Gastrocnemius medialis (tissue), 4 donors: ENCODE measurements around the gene CLCN3. TPM values are rescaled to one million over a fixed set of nuclear protein-coding genes. Genes with fewer than 3 reads are reported as not detected.
"Not testable (repeated sequence)": the region's sequence is repeated elsewhere in the genome, so short reads cannot be mapped to it uniquely, and the experiment has no call there.

Experiments used
- ATAC-seq, 2 donors: fragments of 150-250 bp; one replicate each; pipeline ENCODE4 v1.9.1; 2016
- DNase-seq, 2 donors: peaks; one replicate each; pipeline ENCODE4 v3.0.0-alpha.2; 2019
- H3K27ac ChIP-seq, 4 donors: fragments of 200-600 bp; sonication (generic); 1 replicate in 1 of 4; 2 replicates in 3 of 4; pipeline ENCODE4 v1.5.1; 2016 to 2018; ENCODE audit warnings: mild to moderate bottlenecking in 2 of 4, moderate library complexity in 1 of 4
- H3K27me3 ChIP-seq, 3 donors: fragments of 200-600 bp; sonication (generic) in 2 of 3; 1 replicate in 1 of 3; 2 replicates in 2 of 3; pipeline versions ENCODE4 v1.5.1 to v1.6.0; 2016 to 2019; ENCODE audit warnings: mild to moderate bottlenecking in 1 of 3, moderate library complexity in 1 of 3
- H3K36me3 ChIP-seq, 2 donors: fragments of 200-600 bp; sonication (generic) in 1 of 2; one replicate each; pipeline ENCODE4 v1.5.1; 2017 to 2018
- H3K4me1 ChIP-seq, 2 donors: fragments of 200-600 bp; sonication (generic) in 1 of 2; one replicate each; pipeline ENCODE4 v1.5.1; 2016 to 2017; ENCODE audit warnings: mild to moderate bottlenecking in 2 of 2
- H3K4me3 ChIP-seq, 4 donors: fragments of 200-600 bp; sonication (generic) in 3 of 4; 1 replicate in 1 of 4; 2 replicates in 3 of 4; pipeline ENCODE4 v1.5.1; 2016 to 2019; ENCODE audit warnings: mild to moderate bottlenecking in 2 of 4
- H3K9me3 ChIP-seq, 3 donors: fragments of 200-600 bp; sonication (generic) in 2 of 3; 1 replicate in 1 of 3; 2 replicates in 2 of 3; pipeline ENCODE4 v1.5.1; 2016 to 2019
- POLR2A ChIP-seq, 2 donors: fragments of 450-650 bp; IDR thresholded peaks; one replicate each; pipeline ENCODE4 v1.6.1; 2017; ENCODE audit warnings: antibody characterized with exemption in 2 of 2, mild to moderate bottlenecking in 2 of 2, moderate library complexity in 2 of 2
- in situ Hi-C, 4 donors: fragments of 200-750 bp; cut with MboI; loops; one replicate each; pipeline versions ENCODE4 v1.15.0 to v1.8.0; 2017; ENCODE audit warnings: low sequenced_read_pairs in 4 of 4
- intact Hi-C: fragments of 100-400 bp; cut with DNase I; formaldehyde crosslinking; loops from one replicate; pipeline ENCODE4 v1.15.1; 2023; ENCODE audit warnings: low total_unique reads
- total RNA-seq, 4 donors: library from RNA; depleted of rRNA; stranded (reverse); fragments of >200 nt; gene quantifications; one replicate each; pipeline versions ENCODE4 v1.1.0 to v1.2.3, GENCODE V29; 2016
- TF ChIP-seq, protein P1 (sequence below), 5 experiments: fragments of 450-650 bp in 3 of 5; fragments of 200-600 bp in 2 of 5; sonication (generic) in 2 of 5; IDR thresholded peaks in 4 of 5; conservative IDR thresholded peaks in 1 of 5; 1 replicate in 4 of 5; 2 replicates in 1 of 5; pipeline ENCODE4 v1.5.1; 2016 to 2019; ENCODE audit warnings: antibody characterized with exemption in 5 of 5, mild to moderate bottlenecking in 3 of 5, moderate library complexity in 3 of 5

CLCN3 gene
- total RNA-seq, 4 donors from 2014 or later, result 18.7 to 24.8 (median 20.5) TPM

DNA sequence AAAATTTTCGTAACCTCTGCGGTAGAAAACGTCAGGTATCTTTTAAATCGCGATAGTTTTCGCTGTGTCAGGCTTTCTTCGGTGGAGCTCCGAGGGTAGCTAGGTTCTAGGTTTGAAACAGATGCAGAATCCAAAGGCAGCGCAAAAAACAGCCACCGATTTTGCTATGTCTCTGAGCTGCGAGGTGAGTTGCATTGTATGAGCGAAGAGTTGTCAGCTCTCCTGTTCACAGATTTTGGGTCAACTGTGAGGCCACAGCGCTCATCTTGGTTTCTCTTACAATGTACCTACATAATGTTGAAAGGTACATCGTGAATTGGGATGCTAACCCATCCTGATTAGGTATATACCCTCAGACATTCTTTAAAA, 486 bp downstream of the CLCN3 start:
- peaks cover 16 to 22% of the 10 kb centered on the region in 2 donors for H3K4me1 ChIP-seq
- DNase-seq (peak in 1 of 2 donors; percentile 36), ATAC-seq (peak; percentile 25 to 35)
- intact Hi-C loops (loop anchor here (1.0 kb wide), 2 partner anchors 9 to 39 kb away; partner anchors contain the start of gene NEK1), in situ Hi-C loops (loop anchor here in 3 of 4 donors (5.0 to 25.0 kb wide), 4 partner anchors 36 to 416 kb away; partner anchors contain the start of genes MFAP3L (in 3 of the 3) and HPF1 (in 1 of the 3))
- TF ChIP-seq POLR2A (IDR thresholded peaks at IDR 0.05), result no peak
- TF ChIP-seq, protein P1, sequence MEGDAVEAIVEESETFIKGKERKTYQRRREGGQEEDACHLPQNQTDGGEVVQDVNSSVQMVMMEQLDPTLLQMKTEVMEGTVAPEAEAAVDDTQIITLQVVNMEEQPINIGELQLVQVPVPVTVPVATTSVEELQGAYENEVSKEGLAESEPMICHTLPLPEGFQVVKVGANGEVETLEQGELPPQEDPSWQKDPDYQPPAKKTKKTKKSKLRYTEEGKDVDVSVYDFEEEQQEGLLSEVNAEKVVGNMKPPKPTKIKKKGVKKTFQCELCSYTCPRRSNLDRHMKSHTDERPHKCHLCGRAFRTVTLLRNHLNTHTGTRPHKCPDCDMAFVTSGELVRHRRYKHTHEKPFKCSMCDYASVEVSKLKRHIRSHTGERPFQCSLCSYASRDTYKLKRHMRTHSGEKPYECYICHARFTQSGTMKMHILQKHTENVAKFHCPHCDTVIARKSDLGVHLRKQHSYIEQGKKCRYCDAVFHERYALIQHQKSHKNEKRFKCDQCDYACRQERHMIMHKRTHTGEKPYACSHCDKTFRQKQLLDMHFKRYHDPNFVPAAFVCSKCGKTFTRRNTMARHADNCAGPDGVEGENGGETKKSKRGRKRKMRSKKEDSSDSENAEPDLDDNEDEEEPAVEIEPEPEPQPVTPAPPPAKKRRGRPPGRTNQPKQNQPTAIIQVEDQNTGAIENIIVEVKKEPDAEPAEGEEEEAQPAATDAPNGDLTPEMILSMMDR (IDR thresholded peaks at IDR 0.05 in 4 of 5, conservative IDR thresholded peaks at IDR 0.05 in 1 of 5), result no peak
- peak overlapping the region; percentile 94 to 99 (median 95) for H3K27ac ChIP-seq
- H3K36me3 ChIP-seq, result no peaks in the 10 kb centered on the region
- peak overlapping the region; percentile 68 to 81 (median 76) for H3K4me3 ChIP-seq
- no peaks in the 10 kb centered on the region for H3K9me3 ChIP-seq
- H3K27me3 ChIP-seq, result no peaks in the 10 kb centered on the region

GRCh38 chr4:169621731-169622492, 1.5 kb downstream of the CLCN3 start:
- in situ Hi-C loops, result loop anchor here in 3 of 4 donors (5.0 to 25.0 kb wide), 4 partner anchors 35 to 415 kb away; partner anchors contain the start of genes MFAP3L (in 3 of the 3) and HPF1 (in 1 of the 3)
- H3K4me1 ChIP-seq, result peaks cover 19 to 23% of the 10 kb centered on the region in 2 donors
- H3K27ac ChIP-seq, result peak overlapping the region; percentile 94 to 99 (median 95)
- H3K36me3 ChIP-seq, result no peaks in the 10 kb centered on the region
- DNase-seq (no peak), ATAC-seq (no peak)
- intact Hi-C loops, result no loop called here
- TF ChIP-seq, protein P1 (IDR thresholded peaks at IDR 0.05 in 4 of 5, conservative IDR thresholded peaks at IDR 0.05 in 1 of 5), result no peak
- no peak for TF ChIP-seq POLR2A (IDR thresholded peaks at IDR 0.05)
- H3K4me3 ChIP-seq, result peak overlapping the region; percentile 68 to 81 (median 76)
- no peaks in the 10 kb centered on the region for H3K27me3 ChIP-seq
- H3K9me3 ChIP-seq, result no peaks in the 10 kb centered on the region

DNA sequence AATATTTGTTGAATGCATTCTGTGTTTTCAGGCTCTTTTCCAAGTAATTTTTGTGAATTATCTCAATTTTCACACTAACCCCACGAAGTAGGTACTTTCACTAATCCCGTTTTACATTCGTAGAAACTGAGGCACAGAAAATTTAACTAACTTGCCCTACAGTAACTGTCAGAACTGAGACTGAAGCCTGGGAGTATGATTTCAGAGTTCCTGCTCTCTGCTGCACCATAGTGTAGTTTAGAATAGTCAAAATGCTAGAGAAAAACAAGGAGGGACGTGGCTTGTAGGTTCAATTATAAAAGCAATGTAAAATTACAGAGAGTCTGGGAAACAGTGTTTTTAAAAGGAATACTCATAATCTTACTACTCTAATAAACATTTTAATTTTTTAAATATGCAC, 2.2 kb downstream of the CLCN3 start:
- no peaks in the 10 kb centered on the region for H3K27me3 ChIP-seq
- peak overlapping the region; percentile 94 to 99 (median 95) for H3K27ac ChIP-seq
- H3K36me3 ChIP-seq, result no peaks in the 10 kb centered on the region
- ATAC-seq (no peak), DNase-seq (no peak)
- intact Hi-C loops, result no loop called here
- H3K9me3 ChIP-seq, result no peaks in the 10 kb centered on the region
- H3K4me1 ChIP-seq, result peaks cover 25 to 29% of the 10 kb centered on the region in 2 donors
- H3K4me3 ChIP-seq, result peak overlapping the region in 2 of 4 donors; percentile 68 to 81
- in situ Hi-C loops, result loop anchor here in 3 of 4 donors (5.0 to 25.0 kb wide), 4 partner anchors 35 to 415 kb away; partner anchors contain the start of genes MFAP3L (in 3 of the 3) and HPF1 (in 1 of the 3)
- TF ChIP-seq, protein P1 (IDR thresholded peaks at IDR 0.05 in 4 of 5, conservative IDR thresholded peaks at IDR 0.05 in 1 of 5), result no peak
- no peak for TF ChIP-seq POLR2A (IDR thresholded peaks at IDR 0.05)

DNA sequence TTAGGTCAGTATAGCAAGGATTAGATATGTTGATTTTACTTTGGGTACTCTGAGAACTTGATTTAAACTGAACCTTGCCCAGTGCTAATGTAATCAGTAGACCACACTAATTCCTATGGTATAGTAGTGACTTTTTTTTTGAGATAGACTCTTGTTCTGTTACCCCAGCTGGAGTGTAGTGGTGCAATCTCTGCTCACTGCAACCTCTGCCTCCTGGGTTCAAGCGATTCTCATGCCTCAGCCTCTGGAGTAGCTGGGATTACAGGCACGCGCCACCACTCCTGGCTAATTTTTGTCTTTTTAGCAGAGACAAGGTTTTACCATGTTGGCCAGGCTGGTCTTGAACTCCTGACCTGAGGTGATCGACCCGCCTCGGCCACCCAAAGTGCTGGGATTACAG, 3.6 kb downstream of the CLCN3 start:
- H3K9me3 ChIP-seq, H3K36me3 ChIP-seq, ATAC-seq, H3K4me3 ChIP-seq, DNase-seq, H3K27me3 ChIP-seq, H3K27ac ChIP-seq, intact Hi-C loops: not testable (repeated sequence)
- H3K4me1 ChIP-seq, result peaks cover 33 to 39% of the 10 kb centered on the region in 2 donors
- in situ Hi-C loops, result loop anchor here in 3 of 4 donors (5.0 to 25.0 kb wide), 4 partner anchors 33 to 413 kb away; partner anchors contain the start of genes MFAP3L (in 3 of the 3) and HPF1 (in 1 of the 3)

DNA sequence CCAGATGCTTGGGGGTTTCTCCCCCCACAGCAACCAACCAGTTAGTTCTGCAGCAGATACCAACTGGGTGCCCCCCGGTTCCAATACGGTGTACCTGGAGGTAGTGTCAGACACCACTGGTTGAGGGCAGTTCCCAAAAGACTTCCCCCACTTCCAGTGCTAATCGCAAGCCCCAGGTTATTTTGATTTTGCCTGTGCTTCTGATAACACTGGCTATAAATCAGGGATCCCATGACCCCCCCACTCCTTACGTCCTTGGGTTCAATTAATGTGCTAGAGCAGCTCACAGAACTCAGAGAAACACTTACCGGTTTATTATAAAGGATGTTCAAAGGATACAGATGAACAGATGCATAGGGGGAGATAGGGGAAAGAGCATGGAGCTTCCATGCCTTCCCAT, 5.5 kb downstream of the CLCN3 start:
- no peak for ATAC-seq
- in situ Hi-C loops (loop anchor here in 1 of 4 donors (10.0 kb wide), 1 partner anchor 129 kb away; the partner anchor contains the start of gene HPF1), intact Hi-C loops (no loop called here)
- Histone ChIP-seq H3K27me3 (no peaks in the 10 kb centered on the region), H3K36me3 (no peaks in the 10 kb centered on the region), H3K4me3 (no peak overlapping the region), H3K27ac (peak overlapping the region in 2 of 4 donors; percentile 10 to 41), H3K9me3 (no peaks in the 10 kb centered on the region), H3K4me1 (peaks cover 33 to 34% of the 10 kb centered on the region in 2 donors)
- DNase-seq, result no peak
- TF ChIP-seq POLR2A (IDR thresholded peaks at IDR 0.05), result no peak
- TF ChIP-seq, protein P1 (IDR thresholded peaks at IDR 0.05 in 4 of 5, conservative IDR thresholded peaks at IDR 0.05 in 1 of 5), result no peak
